GM18511 (cell line): Measurements from ENCODE around the gene HS6ST2.
A peak's percentile ranks its signal among the peaks of the same experiment; 100 is the strongest.

Experiments
- ATAC-seq: cut with Tn5 transposase; IDR thresholded peaks from one replicate; pipeline ENCODE4 v1.9.1; 2021; ENCODE audit warnings: mild to moderate bottlenecking, moderate library complexity; ENCODE audit not compliant: unreplicated experiment

The HS6ST2 gene

DNA sequence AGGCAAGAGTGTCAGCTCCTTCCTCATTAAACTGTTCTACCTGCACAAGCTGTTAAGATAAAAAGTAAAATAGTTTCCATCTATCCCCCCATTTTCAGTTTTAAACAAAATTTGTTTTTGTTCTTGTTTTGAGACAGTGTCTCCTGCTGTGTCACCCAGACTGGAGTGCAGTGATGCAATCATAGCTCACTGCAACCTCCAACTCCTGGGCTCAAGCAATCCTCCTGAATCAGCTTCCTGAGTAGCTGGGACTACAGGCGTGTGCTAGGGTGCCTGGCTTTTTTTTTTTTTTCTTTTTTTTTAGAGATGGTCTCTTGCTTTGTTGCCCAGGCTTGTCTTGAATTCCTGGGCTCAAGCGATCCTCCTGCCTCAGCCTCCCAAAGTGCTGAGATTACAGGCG, 105.4 kb downstream of the HS6ST2 start:
- ATAC-seq, result no peak

DNA sequence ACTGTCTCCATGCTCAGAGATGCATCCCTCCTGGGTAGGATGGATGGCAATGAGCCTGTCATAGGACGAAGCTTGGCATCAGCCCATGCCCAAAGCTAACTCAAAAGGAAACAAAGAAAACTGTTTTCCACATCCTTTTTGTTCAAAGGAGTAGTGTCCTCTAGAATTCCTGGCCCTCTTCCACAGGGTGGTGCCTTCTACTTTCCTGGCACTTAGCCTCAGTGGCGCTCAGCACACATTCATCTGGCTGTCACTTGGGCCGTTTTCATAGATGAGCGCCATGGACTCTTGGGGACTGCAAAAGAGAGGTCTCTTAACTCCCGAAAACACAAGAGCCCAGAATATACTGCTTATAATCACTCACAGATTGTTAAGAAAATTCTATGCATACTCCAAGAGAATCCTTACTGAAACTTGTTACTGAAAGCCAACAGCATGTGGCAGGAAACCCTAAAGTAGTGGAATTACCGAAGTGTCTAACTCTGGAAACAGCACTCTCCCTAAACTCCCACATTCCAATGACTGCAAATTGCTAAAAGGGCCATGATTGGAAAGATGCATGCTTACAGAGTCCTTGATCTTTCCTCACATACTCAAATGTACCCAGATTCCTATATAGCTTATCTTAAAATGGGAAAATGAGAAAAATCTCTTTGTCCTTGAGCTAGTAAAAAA, 110.0 kb downstream of the HS6ST2 start:
- ATAC-seq, result no peak

DNA sequence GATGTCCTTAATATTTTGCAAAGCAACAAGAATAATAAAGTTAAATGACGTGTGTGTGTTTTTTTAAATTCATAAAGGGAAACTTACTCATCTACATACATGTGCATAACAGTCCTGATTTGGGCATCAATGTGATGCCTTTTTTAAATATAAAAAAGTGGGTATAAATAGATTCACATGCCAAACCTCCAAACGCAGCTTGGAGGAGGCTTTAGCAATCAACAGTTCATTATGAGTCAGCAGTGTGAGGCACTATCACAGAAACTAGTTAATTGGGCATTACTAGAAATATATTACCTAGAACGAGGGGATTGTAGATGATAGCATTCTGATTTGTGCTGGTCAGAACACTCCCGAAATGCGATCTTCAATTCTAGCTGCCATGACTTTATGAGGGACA, 115.1 kb downstream of the HS6ST2 start:
- ATAC-seq, result no peak

DNA sequence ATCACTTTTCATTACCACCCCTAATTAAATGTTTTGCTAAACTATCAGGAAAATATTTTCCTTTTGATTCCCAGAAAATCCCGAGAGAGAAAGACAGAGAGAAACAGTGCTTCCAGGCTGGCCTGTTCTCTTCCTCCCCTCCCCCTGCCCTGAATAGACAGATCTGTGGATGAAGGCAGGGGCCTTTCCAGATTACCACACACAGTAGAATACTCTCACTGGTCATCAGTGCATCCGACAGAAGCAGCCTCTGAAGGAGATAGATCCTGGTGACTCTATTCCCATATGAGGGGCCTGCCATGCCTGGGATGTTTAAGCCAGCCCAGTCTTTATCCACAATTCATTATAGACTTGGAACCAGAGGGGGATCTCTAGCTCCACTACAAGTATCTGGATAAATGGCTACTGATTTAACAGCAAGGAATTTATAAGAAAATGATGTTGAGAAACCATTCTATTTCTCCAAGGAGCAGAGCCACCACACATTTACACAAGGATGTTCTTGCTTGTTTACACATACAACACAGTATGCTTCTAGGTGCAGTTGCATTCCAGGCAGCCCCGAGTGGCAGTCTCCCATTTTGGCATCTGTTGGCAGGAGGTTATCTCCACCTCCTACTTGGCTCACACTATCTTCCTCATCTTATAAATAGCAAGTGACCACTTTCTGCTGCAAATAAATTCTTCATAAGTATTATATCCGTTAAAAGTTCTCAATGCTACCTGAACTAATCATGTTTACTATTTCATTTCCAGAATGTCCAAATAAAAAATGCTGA, 115.8 kb downstream of the HS6ST2 start:
- ATAC-seq, result no peak

DNA sequence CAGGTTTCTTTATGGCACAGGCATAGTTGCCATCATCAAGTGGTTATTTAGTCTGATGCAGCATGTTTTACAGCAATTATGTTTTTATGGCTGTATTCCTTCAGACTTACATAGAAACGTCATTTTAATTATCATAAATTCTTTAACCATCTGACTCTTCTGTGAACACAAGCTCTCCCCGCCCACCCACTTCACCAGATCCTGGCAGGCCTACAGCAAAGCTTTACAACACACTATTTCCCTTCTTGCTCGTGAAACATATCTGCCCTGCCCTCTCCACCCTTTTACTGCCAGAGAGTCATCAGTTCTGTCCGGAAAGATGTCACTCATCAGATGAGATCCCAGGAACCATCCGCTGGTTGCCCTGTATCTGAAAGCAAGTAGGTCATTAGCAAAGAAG, 120.5 kb downstream of the HS6ST2 start:
- ATAC-seq, result no peak

DNA sequence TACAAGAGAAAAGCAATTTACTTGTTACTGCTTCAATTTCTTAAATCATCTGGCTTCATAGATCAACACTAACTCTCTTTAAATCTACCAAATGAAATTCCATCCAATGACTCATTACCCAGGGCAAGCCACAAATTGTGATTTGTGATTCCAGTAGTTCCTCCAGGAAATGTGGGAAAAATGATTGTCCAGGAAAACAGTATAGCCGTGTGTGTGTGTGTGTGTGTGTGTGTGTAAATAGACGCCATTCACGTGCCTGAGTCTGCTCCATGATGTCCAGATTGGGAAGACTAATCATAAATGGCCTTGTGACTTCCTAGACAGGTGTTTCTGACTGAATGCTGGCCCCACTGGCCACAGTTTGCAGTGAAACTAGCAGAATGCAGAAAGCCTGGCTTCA, 121.3 kb downstream of the HS6ST2 start:
- ATAC-seq, result no peak

DNA sequence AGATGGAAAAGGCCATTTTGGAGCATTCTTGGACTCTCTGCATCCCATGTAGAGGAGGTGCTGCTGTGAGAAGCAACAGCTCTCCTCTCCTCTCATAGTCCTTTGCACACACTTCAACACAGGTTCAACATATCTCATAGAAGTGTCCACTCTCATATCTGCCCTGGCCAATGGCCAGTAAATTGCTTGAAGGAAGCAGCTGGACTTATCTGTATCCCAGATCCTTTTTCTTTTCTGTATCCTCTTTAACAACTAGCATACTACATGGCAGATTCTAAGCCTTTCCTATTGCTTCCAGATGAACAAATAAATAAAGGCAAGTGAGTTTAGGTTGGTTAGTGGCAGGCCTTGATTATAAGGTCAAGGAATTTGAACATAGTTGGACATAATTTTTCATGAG, 122.0 kb downstream of the HS6ST2 start:
- ATAC-seq, result no peak

DNA sequence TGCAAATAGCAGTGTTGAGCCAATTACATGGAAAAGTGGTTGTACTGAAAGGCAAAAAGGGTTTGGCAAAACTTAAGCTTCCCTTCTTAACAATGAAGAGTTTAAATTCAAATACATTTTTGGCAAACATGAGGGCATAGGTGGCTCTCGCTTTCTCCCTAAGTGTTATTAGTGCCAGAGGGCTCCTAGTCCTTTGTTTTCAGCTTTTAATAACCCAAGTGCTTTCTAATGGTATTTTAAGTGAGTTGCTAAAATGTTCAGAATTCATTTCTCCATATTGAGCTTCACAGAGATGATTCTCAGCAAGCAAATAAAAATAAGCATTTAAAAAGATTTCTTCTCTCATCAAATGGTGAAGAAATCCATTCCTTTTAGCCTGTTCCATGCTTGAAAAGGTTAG, 123.7 kb downstream of the HS6ST2 start:
- no peak for ATAC-seq

DNA sequence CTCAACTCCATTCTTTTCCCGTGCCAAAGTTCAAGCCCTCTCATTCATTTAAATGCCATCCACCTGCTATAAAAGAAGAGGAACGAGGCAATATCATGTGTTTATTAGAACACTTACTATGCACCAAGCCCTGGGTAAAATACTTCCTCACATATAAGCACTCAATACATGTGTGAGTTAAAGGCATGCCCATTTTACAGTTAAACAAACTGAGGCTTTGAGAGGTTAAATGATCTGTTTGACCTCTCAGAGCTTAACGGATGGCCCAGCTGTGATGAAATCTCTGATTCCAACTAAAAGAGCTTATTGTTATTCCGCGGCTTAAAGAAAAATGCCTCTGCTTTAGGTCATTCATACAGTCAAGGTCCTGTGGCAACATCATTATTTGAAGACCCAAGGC, 124.3 kb downstream of the HS6ST2 start:
- no peak for ATAC-seq

DNA sequence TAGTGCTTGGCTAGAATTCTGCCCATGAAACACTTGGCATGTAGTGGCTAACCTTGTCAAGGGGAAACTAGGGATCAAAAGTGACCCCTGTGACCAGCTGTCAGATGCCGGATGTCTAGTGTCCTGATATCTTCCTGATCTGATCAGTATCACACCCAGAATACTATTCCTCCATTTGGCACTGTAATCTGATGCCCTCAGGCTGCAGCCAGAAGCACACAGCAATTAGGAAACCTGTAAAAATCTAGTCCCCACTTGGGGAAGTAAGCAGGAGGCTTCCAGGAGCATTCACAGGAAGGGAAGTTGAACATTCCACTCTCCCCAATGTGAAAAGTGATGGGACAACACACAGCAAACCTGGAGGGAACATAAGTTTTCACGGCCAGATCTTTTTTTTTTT, 125.1 kb downstream of the HS6ST2 start:
- no peak for ATAC-seq

DNA sequence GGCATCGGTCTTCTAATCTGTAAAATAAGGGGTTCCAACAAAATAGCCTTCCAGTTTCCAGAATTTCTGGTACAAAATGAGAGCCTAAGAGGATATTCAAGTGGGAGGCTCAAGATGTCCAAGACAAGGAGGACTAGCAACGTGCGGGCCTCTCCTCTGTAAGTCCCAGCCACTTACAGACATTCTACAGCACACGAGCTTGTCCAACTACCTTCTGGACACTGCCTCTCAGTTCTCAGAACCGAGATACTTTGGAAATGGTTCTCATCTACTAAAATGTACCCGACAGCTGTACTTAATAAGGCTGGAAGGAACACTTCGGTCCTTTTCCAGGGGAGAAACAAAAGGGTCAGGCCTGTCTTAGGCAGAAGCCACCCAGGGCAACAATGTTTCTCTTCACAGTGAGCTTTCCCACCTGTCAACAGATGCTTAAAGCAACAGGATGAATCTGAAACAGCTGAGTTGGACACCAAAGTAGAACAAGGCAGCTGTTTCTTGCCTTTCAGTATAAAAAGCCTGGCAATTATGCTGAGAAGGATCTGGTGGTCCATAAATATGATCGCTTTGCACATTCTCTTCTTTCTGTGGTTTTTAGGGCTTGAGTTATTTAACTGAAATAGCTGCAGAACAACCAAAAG, 127.0 kb downstream of the HS6ST2 start:
- no peak for ATAC-seq

DNA sequence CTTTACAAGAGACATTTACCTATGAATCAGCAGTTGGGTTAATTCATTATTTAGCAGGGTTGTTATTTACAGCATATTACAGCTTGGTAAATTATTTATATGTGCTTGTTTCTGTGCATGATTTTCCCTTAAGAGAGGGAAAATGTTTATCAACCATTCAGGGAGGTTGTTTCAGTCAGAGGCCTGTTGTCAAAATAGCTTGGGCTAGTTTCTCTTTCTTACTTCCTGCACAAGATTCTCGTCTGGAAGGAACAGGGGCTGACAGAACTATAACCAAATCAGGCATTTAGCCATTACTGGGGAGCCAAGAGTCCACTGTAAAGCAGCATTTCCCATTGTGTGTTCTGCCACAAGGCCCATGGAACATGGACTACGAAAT, 135.8 kb downstream of the HS6ST2 start:
- ATAC-seq, result peak; percentile 71

DNA sequence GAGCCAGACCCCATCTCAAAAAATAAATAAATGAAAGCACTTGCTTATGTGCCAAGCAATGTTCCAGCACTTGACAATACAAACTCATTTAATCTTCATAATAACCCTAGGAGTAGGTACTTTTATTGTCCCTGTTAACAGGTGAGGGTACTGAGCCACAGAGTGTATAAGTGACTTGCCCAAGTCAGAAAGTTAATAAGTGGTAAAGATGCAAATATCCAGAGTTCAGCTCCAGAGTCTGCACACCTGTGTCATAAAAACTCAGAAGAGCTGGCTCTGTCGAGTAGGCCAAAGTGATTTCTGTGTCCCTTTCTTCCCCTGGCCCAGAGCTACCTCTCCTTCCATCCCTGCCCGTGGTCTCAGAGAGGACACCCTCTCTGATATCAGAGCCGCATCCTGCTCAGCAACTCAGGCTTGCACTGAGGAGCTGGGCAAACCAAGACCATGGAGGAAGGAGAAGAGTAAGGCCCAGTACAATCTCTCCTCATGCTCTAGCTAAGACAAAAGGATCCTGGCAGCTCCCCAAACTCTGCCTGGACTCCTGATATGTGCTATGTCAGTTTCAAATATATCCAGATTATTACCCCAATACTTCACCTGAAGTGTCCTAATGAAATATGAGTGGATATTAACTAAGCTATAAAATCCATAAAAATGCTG, 136.3 kb downstream of the HS6ST2 start:
- peak; percentile 79 for ATAC-seq

DNA sequence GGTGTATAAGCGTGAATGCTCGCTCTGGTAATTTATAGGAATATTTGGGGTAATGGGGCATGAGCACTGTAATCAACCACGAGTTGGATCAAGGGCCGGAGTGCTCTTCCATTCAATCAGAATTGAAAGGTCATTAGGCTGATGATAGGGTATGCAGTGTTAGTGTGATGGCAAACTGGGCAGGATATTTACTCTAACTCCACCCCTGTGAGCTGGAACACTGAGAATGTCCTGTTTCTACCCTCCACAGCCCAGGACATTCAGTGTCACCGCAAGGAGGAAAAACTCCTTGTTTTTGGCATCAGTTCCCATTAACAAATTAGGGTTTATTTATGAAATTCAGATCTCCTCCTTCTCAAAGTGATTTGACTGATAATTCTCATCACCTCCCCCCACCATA, 137.8 kb downstream of the HS6ST2 start:
- no peak for ATAC-seq

DNA sequence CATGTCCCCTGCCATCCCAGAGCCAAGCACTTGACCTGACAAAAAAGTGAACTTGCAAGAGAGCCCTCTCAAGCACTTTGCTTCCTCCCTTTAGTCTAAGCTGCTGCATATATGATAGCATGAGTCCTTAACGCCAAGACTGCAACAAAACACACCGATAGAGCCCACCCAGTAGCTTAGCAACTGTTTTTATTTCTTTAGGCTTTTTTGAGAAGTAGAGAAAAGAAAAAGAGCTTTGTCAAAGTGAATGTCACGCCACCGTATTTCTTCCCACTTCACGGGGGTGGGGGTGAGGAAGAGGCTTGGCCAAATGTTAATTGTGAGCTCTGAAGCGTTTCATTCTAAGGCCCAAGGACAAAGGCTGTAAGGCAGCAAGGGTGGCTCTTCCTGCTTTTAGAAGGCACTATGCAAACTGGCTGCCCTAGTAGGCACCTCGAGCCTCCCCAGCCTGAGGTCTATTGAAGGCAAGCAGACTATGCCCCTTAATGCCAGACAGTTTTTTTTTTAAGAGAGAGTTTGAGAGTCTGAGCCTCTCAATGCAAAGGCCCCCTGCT, 138.6 kb downstream of the HS6ST2 start:
- no peak for ATAC-seq

DNA sequence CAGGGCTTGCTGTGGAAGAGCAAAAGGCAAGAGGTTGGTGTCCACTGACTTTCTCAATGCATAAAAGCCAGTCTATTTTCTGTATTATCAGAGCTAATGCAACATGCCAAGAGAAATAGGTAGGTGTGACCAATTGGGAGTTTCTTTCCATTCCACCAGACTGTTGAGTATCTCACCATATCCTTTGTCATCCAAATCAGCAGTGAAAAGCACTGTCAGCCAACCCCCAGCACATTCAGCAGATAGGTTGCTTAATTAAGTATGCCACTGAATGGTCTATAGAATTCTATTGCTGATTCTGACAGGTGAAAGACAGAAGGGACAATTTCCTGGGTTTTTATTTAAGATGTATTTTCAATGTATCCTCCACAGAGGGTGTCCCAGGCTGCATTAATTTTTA, 139.8 kb downstream of the HS6ST2 start:
- no peak for ATAC-seq

DNA sequence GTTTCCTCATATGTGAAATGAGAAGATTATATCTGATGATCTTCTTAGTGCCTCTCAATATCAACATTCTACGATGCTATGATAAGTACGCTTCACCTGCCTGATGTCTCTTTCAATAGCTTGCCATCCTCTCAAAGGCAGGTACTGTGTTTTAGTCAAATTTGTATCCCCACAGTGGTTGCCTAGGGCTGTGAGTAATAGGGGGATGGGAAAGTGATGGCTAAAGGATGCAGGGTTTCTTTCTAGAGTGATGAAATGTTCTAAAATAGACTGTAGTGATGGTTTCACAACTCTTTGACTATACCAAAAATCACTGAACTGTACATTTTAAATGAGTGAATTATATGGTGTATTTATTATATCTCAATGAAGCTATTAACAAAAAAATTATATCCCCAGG, 142.8 kb downstream of the HS6ST2 start:
- ATAC-seq, result no peak

DNA sequence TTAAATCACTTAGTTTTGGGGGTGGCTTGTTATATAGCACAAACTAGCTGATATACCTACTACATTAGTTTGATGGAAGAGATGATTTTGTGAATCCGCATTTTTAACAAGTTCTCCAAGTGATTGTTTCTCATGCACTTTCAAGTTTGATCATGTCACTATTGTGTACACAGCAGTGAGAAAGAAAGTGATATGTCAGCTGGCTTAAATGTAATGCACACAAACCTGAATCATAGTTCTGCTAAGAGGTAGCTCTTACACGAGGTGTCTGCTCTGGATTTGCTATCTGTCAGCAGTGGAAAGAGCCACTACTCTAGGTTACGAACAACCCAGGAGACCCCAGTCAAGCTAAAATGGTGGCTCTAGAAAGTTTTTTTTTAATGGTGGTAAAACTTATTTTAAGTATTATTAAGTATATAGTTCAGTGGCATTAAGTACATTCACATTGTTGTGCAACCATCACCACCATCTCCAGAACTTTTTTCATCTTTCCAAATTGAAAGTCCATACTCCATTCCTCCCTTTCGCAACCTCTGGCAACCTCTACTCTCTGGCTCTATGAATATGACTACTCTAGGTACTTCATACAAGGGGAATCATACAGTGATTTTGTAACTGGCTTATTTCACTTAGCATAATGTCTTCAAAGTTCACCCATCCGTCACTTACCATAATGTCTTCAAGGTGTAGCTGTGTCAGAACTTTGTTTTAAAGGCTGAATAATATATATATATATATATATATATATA, 147.3 kb downstream of the HS6ST2 start:
- no peak for ATAC-seq

DNA sequence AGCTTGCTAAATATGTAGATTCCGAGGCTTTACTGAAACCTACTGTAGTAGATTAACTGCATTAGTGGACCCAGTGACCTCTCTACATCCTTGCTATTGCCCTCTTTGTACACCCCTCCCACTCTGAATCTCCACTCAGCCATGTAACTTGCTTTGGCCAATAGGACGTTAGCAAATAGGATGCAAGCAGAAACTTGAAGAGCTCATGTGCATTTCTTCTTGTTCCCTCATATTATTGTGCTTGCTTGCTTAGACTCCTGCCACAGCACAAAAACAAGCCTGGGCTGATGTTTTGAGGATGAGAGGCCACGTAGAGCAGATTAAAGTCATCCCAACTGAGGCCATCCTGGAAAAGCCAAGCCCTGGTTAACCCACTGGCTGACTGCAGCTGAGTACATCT, 147.9 kb downstream of the HS6ST2 start:
- no peak for ATAC-seq

DNA sequence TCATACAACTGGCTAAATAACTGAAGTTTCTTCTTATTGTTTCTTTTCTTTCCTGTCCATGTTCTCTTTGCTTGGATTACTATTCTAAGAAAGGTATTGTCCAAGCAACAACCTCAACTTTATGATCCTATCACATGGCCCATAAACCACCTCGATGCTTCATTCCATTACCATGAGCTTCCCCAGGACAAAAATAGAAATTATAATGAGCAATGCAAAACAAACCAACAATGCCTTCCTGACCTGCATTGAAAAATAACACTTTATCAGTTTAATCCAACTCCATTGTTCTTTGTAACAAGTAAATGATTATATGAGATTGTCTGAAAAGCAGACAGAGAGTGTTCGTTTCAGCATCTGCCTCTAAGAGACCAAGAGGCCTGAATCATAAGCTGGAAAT, 148.8 kb downstream of the HS6ST2 start:
- no peak for ATAC-seq
